ENCODE data around the gene RBBP5. TPM values are rescaled to one million over a fixed set of nuclear protein-coding genes. Genes with fewer than 3 reads are reported as not detected.

RBBP5 gene
- total RNA-seq, 1 experiment from 2014 or later: 17.9 TPM

DNA sequence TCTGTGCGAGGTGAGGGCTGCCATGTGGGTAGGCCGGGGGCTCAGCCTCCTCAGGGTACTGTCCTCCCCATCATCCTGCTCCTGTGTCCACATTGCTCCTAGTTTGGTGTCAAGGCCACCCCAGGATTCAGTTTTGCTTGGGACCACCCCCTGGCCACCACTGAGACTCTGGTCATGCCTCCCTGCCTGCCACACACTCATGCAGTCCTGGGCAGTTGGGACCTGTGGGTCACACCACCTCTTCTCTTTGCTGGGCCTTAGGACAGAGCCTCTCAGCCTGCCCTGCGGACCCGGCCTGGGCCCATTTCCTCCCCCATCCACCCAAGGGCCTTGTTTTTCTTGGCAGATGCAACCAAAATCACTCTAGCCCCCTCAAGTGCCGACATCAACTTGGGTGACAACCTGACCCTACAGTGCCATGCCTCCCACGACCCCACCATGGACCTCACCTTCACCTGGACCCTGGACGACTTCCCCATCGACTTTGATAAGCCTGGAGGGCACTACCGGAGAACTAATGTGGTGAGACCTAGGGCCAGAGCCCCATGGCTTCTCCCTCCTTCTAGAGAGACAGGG, 56.9 kb downstream of the RBBP5 start:
- Histone ChIP-seq H3K4me3 (no peak overlapping the region), H3K27me3 (ENCODE audit: insufficient read depth, low read depth) (peaks cover 69% of the 10 kb centered on the region), H3K9me2 (ENCODE audit: insufficient read depth) (no peaks in the 10 kb centered on the region), H3K36me3 (ENCODE audit: low read depth) (no peaks in the 10 kb centered on the region), H3K27ac (no peak overlapping the region), H3K4me2 (no peak overlapping the region), H2AFZ (no peak overlapping the region), H3K9me3 (ENCODE audit: insufficient read depth, low read depth) (no peaks in the 10 kb centered on the region), H3F3A (ENCODE audit: insufficient read depth, low read depth) (no peaks in the 10 kb centered on the region), H3K4me1 (replicated peaks; ENCODE audit: insufficient read depth) (no peaks in the 10 kb centered on the region), H4K20me1 (ENCODE audit: insufficient read depth) (no peaks in the 10 kb centered on the region), H3K79me2 (ENCODE audit: low read depth) (no peaks in the 10 kb centered on the region)
- BruUV-seq (replicated peaks): no TSS peak
- intact Hi-C loops (cut with micrococcal nuclease; ENCODE audit: unreplicated experiment): no loop called here
- TF ChIP-seq CTCF (conservative IDR thresholded peaks at IDR 0.05): no peak
- no peak for TF ChIP-seq EZH2 (IDR thresholded peaks at IDR 0.05; ENCODE audit: low read depth)
- POLR2A ChIA-PET (ENCODE audit: unreplicated experiment): no interaction called here
- no peak for DNase-seq
- CTCF ChIA-PET: no interaction called here

DNA sequence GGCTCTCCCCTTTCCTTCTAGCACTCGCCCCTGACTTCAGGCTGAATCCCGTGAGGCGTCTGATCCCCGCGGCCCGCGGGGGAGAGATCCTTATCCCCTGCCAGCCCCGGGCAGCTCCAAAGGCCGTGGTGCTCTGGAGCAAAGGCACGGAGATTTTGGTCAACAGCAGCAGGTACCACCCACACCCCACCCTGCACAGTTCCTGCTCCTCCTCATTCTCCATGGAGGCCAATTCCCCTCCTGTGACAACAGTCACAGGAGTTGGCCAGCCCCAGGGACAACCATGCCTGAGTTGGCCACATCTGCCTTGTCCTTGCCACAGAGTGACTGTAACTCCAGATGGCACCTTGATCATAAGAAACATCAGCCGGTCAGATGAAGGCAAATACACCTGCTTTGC, 57.5 kb downstream of the RBBP5 start:
- intact Hi-C loops (cut with micrococcal nuclease; ENCODE audit: unreplicated experiment): no loop called here
- no peaks in the 10 kb centered on the region for H3K9me2 ChIP-seq (ENCODE audit: insufficient read depth)
- no peak overlapping the region for H3K4me3 ChIP-seq
- H3K9me3 ChIP-seq (ENCODE audit: insufficient read depth, low read depth): no peaks in the 10 kb centered on the region
- no peak for DNase-seq
- no peaks in the 10 kb centered on the region for H3K4me1 ChIP-seq (replicated peaks; ENCODE audit: insufficient read depth)
- H3K4me2 ChIP-seq: no peak overlapping the region
- H4K20me1 ChIP-seq (ENCODE audit: insufficient read depth): no peaks in the 10 kb centered on the region
- ChIA-PET POLR2A (ENCODE audit: unreplicated experiment) (no interaction called here), CTCF (no interaction called here)
- H3K36me3 ChIP-seq (ENCODE audit: low read depth): no peaks in the 10 kb centered on the region
- no peak for TF ChIP-seq CTCF (conservative IDR thresholded peaks at IDR 0.05)
- TF ChIP-seq EZH2 (IDR thresholded peaks at IDR 0.05; ENCODE audit: low read depth): no peak
- no peaks in the 10 kb centered on the region for H3F3A ChIP-seq (ENCODE audit: insufficient read depth, low read depth)
- no peak overlapping the region for H3K27ac ChIP-seq
- H2AFZ ChIP-seq: no peak overlapping the region
- H3K27me3 ChIP-seq (ENCODE audit: insufficient read depth, low read depth): peaks cover 74% of the 10 kb centered on the region
- no peaks in the 10 kb centered on the region for H3K79me2 ChIP-seq (ENCODE audit: low read depth)
- BruUV-seq (replicated peaks): no TSS peak

DNA sequence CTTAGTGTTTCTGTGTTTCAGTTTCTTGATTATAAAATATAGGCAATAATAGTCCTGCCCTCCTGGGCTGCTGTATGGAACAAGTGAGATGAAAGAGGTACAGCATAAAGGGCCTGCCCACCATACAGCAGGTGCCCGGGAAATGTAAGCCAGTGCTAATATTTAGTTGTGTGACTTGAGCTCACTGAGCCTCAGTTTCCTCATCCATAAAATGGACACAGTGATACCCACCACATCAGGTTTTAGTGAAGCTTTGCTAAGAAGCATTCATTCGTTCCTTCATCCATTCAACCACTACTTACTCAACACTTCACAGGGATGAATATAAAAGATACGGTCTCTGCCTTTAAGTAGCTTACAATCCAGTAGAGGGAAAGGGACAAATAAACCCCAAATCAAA, 58.9 kb downstream of the RBBP5 start:
- Histone ChIP-seq H3K9me2 (ENCODE audit: insufficient read depth) (no peaks in the 10 kb centered on the region), H3K4me2 (no peak overlapping the region), H4K20me1 (ENCODE audit: insufficient read depth) (no peaks in the 10 kb centered on the region), H3K4me1 (replicated peaks; ENCODE audit: insufficient read depth) (no peaks in the 10 kb centered on the region), H3F3A (ENCODE audit: insufficient read depth, low read depth) (no peaks in the 10 kb centered on the region), H2AFZ (no peak overlapping the region), H3K36me3 (ENCODE audit: low read depth) (no peaks in the 10 kb centered on the region), H3K27me3 (ENCODE audit: insufficient read depth, low read depth) (peaks cover 78% of the 10 kb centered on the region), H3K9me3 (ENCODE audit: insufficient read depth, low read depth) (no peaks in the 10 kb centered on the region), H3K4me3 (no peak overlapping the region), H3K79me2 (ENCODE audit: low read depth) (no peaks in the 10 kb centered on the region), H3K27ac (no peak overlapping the region)
- ChIA-PET CTCF (interaction anchor here (0.6 to 2.3 kb wide), 2 partner anchors 80 to 193 kb away, joined by 5 to 10 read pairs; no protein-coding TSS in a partner anchor), POLR2A (ENCODE audit: unreplicated experiment) (no interaction called here)
- TF ChIP-seq CTCF (conservative IDR thresholded peaks at IDR 0.05) (no peak), EZH2 (IDR thresholded peaks at IDR 0.05; ENCODE audit: low read depth) (no peak)
- intact Hi-C loops (cut with micrococcal nuclease; ENCODE audit: unreplicated experiment): no loop called here
- no TSS peak for BruUV-seq (replicated peaks)
- no peak for DNase-seq
